H9 (cell line): Measurements from ENCODE around the gene GALR2. TPM values are rescaled to one million over a fixed set of nuclear protein-coding genes. Genes with fewer than 3 reads are reported as not detected.

ENCODE experiments used
- DNase-seq: peaks from one replicate; pipeline ENCODE4 v3.0.0-alpha.2; 2017
- H2AFZ ChIP-seq: one replicate; pipeline ENCODE4 v1.6.1; 2013; ENCODE audit warnings: mild to moderate bottlenecking, low read length, control low read depth, moderate library complexity
- H2AK5ac ChIP-seq: 2 replicates; pipeline ENCODE4 v1.6.1; 2013; ENCODE audit warnings: low read length, control low read depth, mixed read lengths; ENCODE audit not compliant: insufficient read length
- H2BK120ac ChIP-seq: one replicate; pipeline ENCODE4 v1.6.1; 2013; ENCODE audit warnings: low read depth, mild to moderate bottlenecking, low read length, control low read depth, inconsistent platforms; ENCODE audit not compliant: poor library complexity, severe bottlenecking
- H2BK12ac ChIP-seq: 2 replicates; pipeline ENCODE4 v1.6.1; 2013; ENCODE audit warnings: low read length, control low read depth, mixed read lengths, low read depth; ENCODE audit not compliant: insufficient read length
- H2BK15ac ChIP-seq: 2 replicates; pipeline ENCODE4 v1.6.1; 2013; ENCODE audit warnings: low read depth, low read length, control low read depth
- H2BK20ac ChIP-seq: one replicate; pipeline ENCODE4 v1.6.1; 2013; ENCODE audit warnings: low read depth, mild to moderate bottlenecking, low read length, control low read depth, inconsistent platforms; ENCODE audit not compliant: poor library complexity, severe bottlenecking
- H2BK5ac ChIP-seq: 2 replicates; pipeline ENCODE4 v1.6.1; 2013; ENCODE audit warnings: low read length, control low read depth, mixed read lengths; ENCODE audit not compliant: insufficient read length
- H3K14ac ChIP-seq: 2 replicates; pipeline ENCODE4 v1.6.1; 2013; ENCODE audit warnings: low read length, control low read depth; ENCODE audit not compliant: insufficient read depth
- H3K18ac ChIP-seq: 2 replicates; pipeline ENCODE4 v1.6.1; 2013; ENCODE audit warnings: low read depth, mild to moderate bottlenecking, mixed read lengths, low read length, control low read depth; ENCODE audit not compliant: insufficient read length
- H3K23ac ChIP-seq: 2 replicates; pipeline ENCODE4 v1.6.1; 2013; ENCODE audit warnings: low read length, control low read depth, mixed read lengths, low read depth; ENCODE audit not compliant: insufficient read length
- H3K23me2 ChIP-seq: 2 replicates; pipeline ENCODE4 v1.6.1; 2013; ENCODE audit warnings: low read depth, mild to moderate bottlenecking, mixed read lengths, low read length, control low read depth; ENCODE audit not compliant: insufficient read length, poor library complexity, severe bottlenecking
- H3K27ac ChIP-seq: 2 replicates; pipeline ENCODE4 v1.5.1; 2013; ENCODE audit warnings: low read length, control low read depth, mixed read lengths, low read depth; ENCODE audit not compliant: insufficient read length
- H3K27me3 ChIP-seq: 2 replicates; pipeline ENCODE4 v1.6.1; 2013; ENCODE audit warnings: low read length, control low read depth, inconsistent platforms; ENCODE audit not compliant: insufficient read depth
- H3K4ac ChIP-seq: 2 replicates; pipeline ENCODE4 v1.6.1; 2013; ENCODE audit warnings: low read depth, mild to moderate bottlenecking, control low read depth, inconsistent platforms, low read length, moderate library complexity
- H3K4me1 ChIP-seq: 2 replicates; pipeline ENCODE4 v1.6.1; 2013; ENCODE audit warnings: low read length, control low read depth, inconsistent platforms; ENCODE audit not compliant: insufficient read depth
- H3K4me2 ChIP-seq: 2 replicates; pipeline ENCODE4 v1.6.1; 2013; ENCODE audit warnings: low read length, control low read depth, mixed read lengths; ENCODE audit not compliant: insufficient read length, insufficient read depth
- H3K56ac ChIP-seq: 2 replicates; pipeline ENCODE4 v1.6.1; 2013; ENCODE audit warnings: low read depth, mild to moderate bottlenecking, mixed read lengths, low read length, control low read depth; ENCODE audit not compliant: insufficient read length
- H3K79me1 ChIP-seq: 2 replicates; pipeline ENCODE4 v1.6.1; 2013; ENCODE audit warnings: low read depth, mild to moderate bottlenecking, moderate library complexity, low read length, control low read depth, inconsistent platforms; ENCODE audit not compliant: insufficient read depth, poor library complexity, severe bottlenecking
- H3K79me2 ChIP-seq: 2 replicates; pipeline ENCODE4 v1.6.1; 2013; ENCODE audit warnings: low read length, control low read depth, inconsistent platforms; ENCODE audit not compliant: insufficient read depth
- H3K9ac ChIP-seq: 2 replicates; pipeline ENCODE4 v1.6.1; 2013; ENCODE audit warnings: low read length, control low read depth, mixed read lengths; ENCODE audit not compliant: insufficient read length; ENCODE audit errors: extremely low read depth
- H3K9me3 ChIP-seq: one replicate; pipeline ENCODE4 v1.6.1; 2013; ENCODE audit warnings: low read depth, low read length, inconsistent platforms; ENCODE audit not compliant: control insufficient read depth
- H3T11ph ChIP-seq: one replicate; pipeline ENCODE4 v1.6.1; 2013; ENCODE audit warnings: mild to moderate bottlenecking, low read length, control low read depth, inconsistent platforms
- H4K20me1 ChIP-seq: one replicate; pipeline ENCODE4 v1.6.1; 2013; ENCODE audit not compliant: control insufficient read depth, insufficient read length, insufficient read depth
- H4K5ac ChIP-seq: 2 replicates; pipeline ENCODE4 v1.6.1; 2013; ENCODE audit warnings: low read depth, mild to moderate bottlenecking, mixed read lengths, low read length, control low read depth; ENCODE audit not compliant: insufficient read length
- H4K8ac ChIP-seq: replicated peaks from 2 replicates; pipeline ENCODE4 v1.6.1; 2013; ENCODE audit warnings: low read length, control low read depth, mixed read lengths, low read depth; ENCODE audit not compliant: insufficient read length
- H4K91ac ChIP-seq: 2 replicates; pipeline ENCODE4 v1.6.1; 2013; ENCODE audit warnings: low read depth, mild to moderate bottlenecking, moderate library complexity, mixed read lengths, low read length, control low read depth; ENCODE audit not compliant: insufficient read length
- H3K27ac Mint-ChIP-seq, 3 experiments: 2 replicates in 2 of 3; 3 replicates in 1 of 3; pipeline ENCODE4 v1.8.0; 2020 to 2021; ENCODE audit warnings: mixed read lengths in 3 of 3, mild to moderate bottlenecking in 1 of 3, moderate library complexity in 1 of 3
- H3K27me3 Mint-ChIP-seq: 2 replicates; pipeline ENCODE4 v1.8.0; 2021; ENCODE audit warnings: low read depth, mild to moderate bottlenecking, moderate library complexity, mixed read lengths
- H3K36me3 Mint-ChIP-seq, 3 experiments: 2 replicates in 2 of 3; 3 replicates in 1 of 3; pipeline ENCODE4 v1.8.0; 2020 to 2021; ENCODE audit warnings: low read depth in 3 of 3, mixed read lengths in 3 of 3; ENCODE audit not compliant: insufficient read depth in 1 of 3
- H3K4me1 Mint-ChIP-seq, 2 experiments: 2 replicates each; pipeline ENCODE4 v1.8.0; 2020; ENCODE audit warnings: mixed read lengths in 2 of 2
- H3K4me3 Mint-ChIP-seq, 2 experiments: 2 replicates in 1 of 2; 3 replicates in 1 of 2; pipeline ENCODE4 v1.8.0; 2020 to 2021; ENCODE audit warnings: mild to moderate bottlenecking in 2 of 2, mixed read lengths in 2 of 2, moderate library complexity in 1 of 2
- H3K9me3 Mint-ChIP-seq, 2 experiments: 2 replicates in 1 of 2; 3 replicates in 1 of 2; pipeline ENCODE4 v1.8.0; 2020; ENCODE audit warnings: mild to moderate bottlenecking in 2 of 2, mixed read lengths in 2 of 2, moderate library complexity in 1 of 2
- WGBS: extraction: QIAGEN DNeasy Blood & Tissue Kit; methylation state at CpG from one replicate; pipeline ENCODE4 v1.1.7; 2013; ENCODE audit warnings: missing lambda C conversion rate, low lambda C conversion rate, mixed read lengths; ENCODE audit not compliant: insufficient read length; ENCODE audit errors: extremely low coverage; 5-methylcytosine and 5-hydroxymethylcytosine counted together
- total RNA-seq: library from RNA; stranded (reverse); gene quantifications from 2 replicates; pipeline ENCODE4 v1.2.1, GENCODE V29; 2021
- TF ChIP-seq, protein P1 (sequence below): fragments of 200-600 bp; sonication (generic); conservative IDR thresholded peaks from 3 replicates; pipeline ENCODE4 v1.8.0; 2021; ENCODE audit warnings: antibody characterized with exemption, mild to moderate bottlenecking

Gene GALR2
- total RNA-seq, 1 experiment from 2014 or later, result 0.81 TPM

DNA sequence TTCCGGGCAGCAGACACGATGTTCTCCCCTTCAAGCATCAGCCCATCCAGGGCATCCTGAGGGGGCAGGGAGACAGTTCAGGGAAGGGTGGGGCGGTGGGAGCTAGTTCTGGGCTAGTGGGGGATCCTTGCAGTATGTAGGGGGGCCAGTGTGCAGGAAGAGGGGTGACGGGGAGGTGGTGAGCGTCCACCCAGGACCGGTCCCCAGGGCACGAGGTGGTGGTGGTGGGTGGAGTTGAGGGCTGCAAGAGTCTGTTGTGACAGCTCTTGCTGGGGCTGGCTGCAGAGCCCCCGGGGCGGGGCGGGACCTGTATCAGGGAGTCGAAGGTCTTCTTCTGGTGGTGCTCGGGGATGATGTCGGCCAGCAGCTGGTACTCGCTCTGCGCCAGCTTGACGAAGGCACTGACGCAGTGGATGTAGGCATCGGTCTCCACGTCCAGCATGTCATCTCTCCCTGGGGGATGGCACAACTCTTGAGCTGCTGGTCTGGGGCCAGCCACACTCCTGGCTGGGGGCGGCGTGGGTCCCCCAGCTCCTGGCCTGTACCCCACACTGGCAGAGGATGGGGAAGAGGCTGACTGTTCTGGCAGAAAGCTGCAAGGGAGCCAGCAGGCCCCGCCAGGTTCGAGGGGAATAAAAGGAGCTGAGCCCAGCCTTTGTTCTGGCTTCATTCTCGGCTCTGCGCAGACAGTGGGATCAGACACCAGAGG is 14.4 kb downstream of the GALR2 start:
- Histone ChIP-seq H2AFZ (no peak overlapping the region), H4K8ac (no peak overlapping the region), H3K4me1 (no peaks in the 10 kb centered on the region), H4K91ac (no peak overlapping the region), H3K27me3 (no peaks in the 10 kb centered on the region), H2AK5ac (no peak overlapping the region), H2BK120ac (no peak overlapping the region), H2BK12ac (no peak overlapping the region), H3K4me2 (no peak overlapping the region), H3K9me3 (no peaks in the 10 kb centered on the region), H3K79me1 (no peaks in the 10 kb centered on the region), H2BK20ac (no peak overlapping the region), H4K5ac (no peak overlapping the region), H3K14ac (no peak overlapping the region), H3K18ac (no peak overlapping the region), H3K79me2 (no peaks in the 10 kb centered on the region), H3K4ac (no peak overlapping the region), H2BK5ac (no peak overlapping the region), H3K23ac (no peak overlapping the region), H3K56ac (no peak overlapping the region), H2BK15ac (no peak overlapping the region), H3K9ac (no peak overlapping the region), H3K23me2 (no peaks in the 10 kb centered on the region), H4K20me1 (no peaks in the 10 kb centered on the region), H3T11ph (no peak overlapping the region), H3K27ac (no peak overlapping the region)
- Mint-ChIP-seq H3K27ac (peak overlapping the region in 1 of 3 experiments; percentile 9; a peak in 2 of 7 replicates), H3K27me3 (no peaks in the 10 kb centered on the region), H3K4me1 (no peaks in the 10 kb centered on the region), H3K4me3 (no peak overlapping the region; a peak in 1 of 5 replicates), H3K9me3 (no peaks in the 10 kb centered on the region), H3K36me3 (peaks cover 24 to 85% (median 81%) of the 10 kb centered on the region in 3 experiments; a peak in 6 of 7 replicates)
- TF ChIP-seq, protein P1, sequence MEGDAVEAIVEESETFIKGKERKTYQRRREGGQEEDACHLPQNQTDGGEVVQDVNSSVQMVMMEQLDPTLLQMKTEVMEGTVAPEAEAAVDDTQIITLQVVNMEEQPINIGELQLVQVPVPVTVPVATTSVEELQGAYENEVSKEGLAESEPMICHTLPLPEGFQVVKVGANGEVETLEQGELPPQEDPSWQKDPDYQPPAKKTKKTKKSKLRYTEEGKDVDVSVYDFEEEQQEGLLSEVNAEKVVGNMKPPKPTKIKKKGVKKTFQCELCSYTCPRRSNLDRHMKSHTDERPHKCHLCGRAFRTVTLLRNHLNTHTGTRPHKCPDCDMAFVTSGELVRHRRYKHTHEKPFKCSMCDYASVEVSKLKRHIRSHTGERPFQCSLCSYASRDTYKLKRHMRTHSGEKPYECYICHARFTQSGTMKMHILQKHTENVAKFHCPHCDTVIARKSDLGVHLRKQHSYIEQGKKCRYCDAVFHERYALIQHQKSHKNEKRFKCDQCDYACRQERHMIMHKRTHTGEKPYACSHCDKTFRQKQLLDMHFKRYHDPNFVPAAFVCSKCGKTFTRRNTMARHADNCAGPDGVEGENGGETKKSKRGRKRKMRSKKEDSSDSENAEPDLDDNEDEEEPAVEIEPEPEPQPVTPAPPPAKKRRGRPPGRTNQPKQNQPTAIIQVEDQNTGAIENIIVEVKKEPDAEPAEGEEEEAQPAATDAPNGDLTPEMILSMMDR, result no peak
- DNase-seq, result no peak
- no CpG with 5 or more reads among the region's 25 CpGs for WGBS
